GM10266 (cell line): ENCODE measurements around the gene ITPRIP.
A peak's percentile ranks its signal among the peaks of the same experiment; 100 is the strongest.

Experiments
- DNase-seq: peaks from one replicate; pipeline ENCODE4 v3.0.0; 2012; ENCODE audit errors: extremely low spot score
- CTCF ChIP-seq: IDR thresholded peaks from 2 replicates; pipeline ENCODE4 v1.5.1; 2012; ENCODE audit warnings: mild to moderate bottlenecking, low read depth; ENCODE audit not compliant: control insufficient read depth, insufficient read depth; ENCODE audit errors: missing control alignments

ITPRIP gene

DNA sequence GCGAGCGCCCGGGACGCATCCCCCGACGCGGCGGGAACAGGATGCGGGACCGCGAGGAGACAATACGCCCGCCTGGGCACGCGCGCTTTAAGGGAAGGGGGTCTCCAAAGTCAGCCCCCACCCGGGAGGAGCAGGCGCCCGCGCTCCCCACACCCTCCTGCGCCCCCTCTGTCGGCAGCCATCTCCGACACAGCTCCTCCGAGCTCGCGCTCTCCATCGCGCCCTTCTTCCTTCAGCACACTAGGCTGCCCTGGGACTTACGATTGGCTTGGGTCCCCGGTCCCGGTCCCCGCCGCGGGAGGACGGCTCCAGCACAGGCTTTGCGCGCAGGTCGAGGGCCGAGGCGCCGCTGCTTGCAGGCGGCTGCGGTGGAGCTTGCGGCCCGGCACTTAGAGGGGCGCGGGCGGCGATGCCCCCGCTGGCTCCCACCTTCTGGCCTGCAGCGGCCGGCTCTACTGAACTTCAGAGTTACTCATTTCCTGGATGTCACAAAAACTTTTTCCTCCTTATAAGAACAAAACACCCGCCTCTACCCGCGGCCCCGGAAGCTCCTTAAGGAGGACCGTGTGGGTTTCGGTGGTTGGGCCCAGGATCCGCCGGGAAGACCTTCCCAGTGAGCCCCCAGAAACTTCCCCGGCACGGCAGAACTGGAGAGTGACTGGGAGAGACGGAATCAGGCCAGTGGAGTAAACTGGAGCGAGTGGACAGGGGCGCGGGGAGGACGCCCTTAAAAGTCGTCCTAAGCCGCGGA, at the start of gene ITPRIP:
Gene ITPRIP (minus strand): TSS at position 481 of the 751 bp plus-strand sequence. CDS start 22,414 bp downstream, outside the sequence.
- peak; percentile 14 for TF ChIP-seq CTCF

GRCh38 chr10:104387130-104387888, 49.0 kb upstream of the ITPRIP start:
- no peak for DNase-seq
- TF ChIP-seq CTCF = no peak

More for the DNA sequence above, at the start of gene ITPRIP:
- peak; percentile 66 for DNase-seq

DNA sequence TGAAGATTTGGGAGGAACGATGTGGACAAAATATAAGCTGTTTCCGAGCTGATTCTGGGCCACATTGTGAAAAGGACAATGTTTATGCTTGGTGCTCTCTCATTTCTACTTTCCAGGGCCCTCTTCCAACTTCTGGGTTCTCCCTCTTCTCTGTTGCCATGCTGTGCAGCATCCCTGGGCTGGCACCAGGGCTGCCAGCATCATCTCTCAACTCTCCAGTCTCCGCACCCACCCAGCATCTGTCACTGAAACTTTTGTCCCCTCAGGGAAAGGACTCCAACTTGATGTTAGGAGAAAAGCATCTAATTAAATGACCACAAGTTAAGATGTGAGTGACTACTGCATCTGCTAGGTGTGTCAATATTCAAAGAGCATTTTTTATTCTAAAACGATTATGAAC, 42.1 kb upstream of the ITPRIP start:
- DNase-seq = no peak
- TF ChIP-seq CTCF = no peak

DNA sequence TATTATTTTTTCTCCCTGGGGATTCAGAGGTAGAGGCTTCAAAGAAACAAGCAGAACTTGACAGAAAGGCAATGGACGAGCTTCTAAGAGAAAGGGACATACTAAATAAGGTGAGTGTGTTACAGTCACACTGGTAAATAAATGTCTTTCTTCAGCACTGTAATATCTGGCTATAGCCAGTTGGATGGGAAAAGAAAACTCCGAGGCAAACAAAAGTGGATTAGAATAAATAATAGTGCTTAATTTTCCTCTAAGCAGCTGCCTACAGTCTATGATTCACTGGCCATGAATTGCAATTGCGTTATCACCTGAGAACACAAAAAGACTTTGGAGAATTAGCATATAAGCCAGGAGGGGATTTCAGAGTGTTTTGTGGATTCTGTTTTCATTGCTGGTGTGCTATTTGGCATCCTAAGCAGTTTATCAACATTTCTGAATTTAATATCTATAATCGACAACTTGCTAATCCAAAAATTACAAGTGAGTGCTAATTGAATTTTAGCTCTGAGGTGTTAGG, 38.6 kb upstream of the ITPRIP start:
- TF ChIP-seq CTCF = no peak
- no peak for DNase-seq

GRCh38 chr10:104374591-104374990, 36.3 kb upstream of the ITPRIP start:
- TF ChIP-seq CTCF = no peak

DNA sequence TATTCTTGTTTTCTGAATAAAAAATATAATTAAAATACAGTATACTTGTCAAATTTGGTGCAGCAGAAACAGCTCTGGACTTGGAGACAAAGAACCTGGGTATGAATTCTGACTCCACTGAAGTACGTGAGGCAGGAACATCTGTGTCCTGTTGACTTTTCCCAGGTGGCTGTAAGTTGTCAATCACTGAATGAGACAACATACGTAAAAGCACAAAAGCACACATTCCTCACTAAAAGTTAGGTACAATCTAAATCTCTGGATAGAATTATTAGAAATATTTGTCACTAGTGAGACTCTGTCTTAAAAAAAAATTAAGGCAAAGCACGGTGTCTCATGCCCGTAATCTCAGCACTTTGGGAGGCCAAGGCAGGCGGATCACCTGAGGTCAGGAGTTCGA, 33.5 kb upstream of the ITPRIP start:
- TF ChIP-seq CTCF = no peak
- DNase-seq = no peak

More at GRCh38 chr10:104374591-104374990, 36.3 kb upstream of the ITPRIP start:
- DNase-seq = no peak
